ENCODE measurements around the gene CYP3A7.
"Not testable (repeated sequence)": the region's sequence is repeated elsewhere in the genome, so short reads cannot be mapped to it uniquely, and the experiment has no call there.

GRCh38 chr7:99698867-99699730 lies 35.9 kb downstream of the CYP3A7 start:
- TF ChIP-seq CTCF (IDR thresholded peaks at IDR 0.05); POLR2AphosphoS5 (IDR thresholded peaks at IDR 0.05; ENCODE audit: low read depth, low read length); SIN3A (IDR thresholded peaks at IDR 0.05; ENCODE audit: borderline replicate concordance, insufficient read depth, low read depth, low read length); TCF7L2 (IDR thresholded peaks at IDR 0.05; ENCODE audit: low read depth, low read length): not testable (repeated sequence)

All from Panc1 (cell line).